Measurements from ENCODE around the gene HMGXB4.

HMGXB4 gene

DNA sequence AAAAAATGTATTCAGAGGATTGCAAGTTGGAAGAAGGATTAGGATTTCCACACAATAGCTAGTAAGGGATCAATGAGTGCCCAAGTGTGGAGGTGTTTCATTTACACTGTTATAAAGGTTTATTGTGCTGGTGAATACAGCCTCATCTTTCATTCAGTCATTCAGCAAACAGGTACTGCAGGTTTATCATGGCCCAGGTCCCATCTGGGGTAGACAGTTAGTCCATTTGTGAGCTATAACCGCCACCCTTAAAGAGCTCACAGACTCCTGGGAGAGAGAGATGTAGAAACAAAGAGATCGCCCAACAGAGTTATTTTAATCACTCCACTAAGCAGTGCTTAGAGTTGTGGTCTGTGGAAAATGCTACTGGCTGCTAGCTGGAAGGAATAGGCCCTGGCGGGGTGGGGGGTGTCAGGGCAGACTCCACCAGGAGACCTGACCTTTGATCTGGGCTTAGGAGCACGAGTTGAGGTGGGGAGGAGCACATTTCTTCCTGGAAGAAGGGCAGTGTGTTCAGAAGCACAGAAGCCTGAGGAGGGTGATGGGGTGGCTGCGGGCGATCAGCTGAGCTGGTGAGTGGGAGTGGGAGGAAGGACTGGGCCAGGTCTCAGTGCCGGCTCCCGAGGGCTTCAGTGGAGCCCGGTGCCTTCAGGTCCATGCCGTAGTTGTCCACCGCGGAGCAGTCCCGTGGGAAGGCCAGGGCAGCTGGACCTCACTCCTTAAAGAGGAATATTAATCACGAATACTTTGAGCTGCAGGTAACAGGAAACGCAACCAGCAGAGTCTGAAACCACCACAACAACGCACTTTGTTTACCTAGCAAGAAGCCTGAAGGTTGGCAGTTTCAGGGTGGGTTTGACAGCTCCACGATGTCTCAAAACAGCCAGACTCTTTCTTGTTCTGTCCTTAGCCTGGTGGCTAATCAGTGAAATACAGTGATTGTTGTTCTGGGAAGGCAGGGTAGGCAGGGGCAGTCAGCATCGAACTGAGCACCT is 53.6 kb downstream of the HMGXB4 start:
- DNase-seq (ENCODE audit: low read depth in 2 of 2) = no peak

DNA sequence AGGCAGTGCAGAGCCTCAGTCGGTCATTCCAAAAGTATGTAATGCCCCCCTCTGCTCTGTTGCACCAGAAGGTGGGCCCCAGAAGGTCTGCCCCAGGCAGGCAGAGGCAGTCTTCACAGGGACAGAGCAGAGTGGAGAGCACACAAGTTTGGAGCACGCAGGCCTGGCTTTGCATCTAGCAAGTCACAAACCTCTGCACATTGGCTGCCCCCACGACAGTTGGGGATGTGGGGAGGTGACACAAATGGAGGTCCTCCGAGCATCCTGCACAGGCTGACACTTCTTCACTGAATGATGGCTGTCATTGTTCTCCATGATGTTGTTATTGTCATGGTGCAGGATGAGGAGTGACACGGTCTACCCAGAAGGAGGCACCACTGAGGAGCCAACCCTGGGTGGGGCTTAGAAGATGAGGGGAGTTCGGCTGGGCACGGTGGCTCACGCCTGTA is 54.3 kb downstream of the HMGXB4 start:
- no peak for DNase-seq (ENCODE audit: low read depth in 2 of 2)

DNA sequence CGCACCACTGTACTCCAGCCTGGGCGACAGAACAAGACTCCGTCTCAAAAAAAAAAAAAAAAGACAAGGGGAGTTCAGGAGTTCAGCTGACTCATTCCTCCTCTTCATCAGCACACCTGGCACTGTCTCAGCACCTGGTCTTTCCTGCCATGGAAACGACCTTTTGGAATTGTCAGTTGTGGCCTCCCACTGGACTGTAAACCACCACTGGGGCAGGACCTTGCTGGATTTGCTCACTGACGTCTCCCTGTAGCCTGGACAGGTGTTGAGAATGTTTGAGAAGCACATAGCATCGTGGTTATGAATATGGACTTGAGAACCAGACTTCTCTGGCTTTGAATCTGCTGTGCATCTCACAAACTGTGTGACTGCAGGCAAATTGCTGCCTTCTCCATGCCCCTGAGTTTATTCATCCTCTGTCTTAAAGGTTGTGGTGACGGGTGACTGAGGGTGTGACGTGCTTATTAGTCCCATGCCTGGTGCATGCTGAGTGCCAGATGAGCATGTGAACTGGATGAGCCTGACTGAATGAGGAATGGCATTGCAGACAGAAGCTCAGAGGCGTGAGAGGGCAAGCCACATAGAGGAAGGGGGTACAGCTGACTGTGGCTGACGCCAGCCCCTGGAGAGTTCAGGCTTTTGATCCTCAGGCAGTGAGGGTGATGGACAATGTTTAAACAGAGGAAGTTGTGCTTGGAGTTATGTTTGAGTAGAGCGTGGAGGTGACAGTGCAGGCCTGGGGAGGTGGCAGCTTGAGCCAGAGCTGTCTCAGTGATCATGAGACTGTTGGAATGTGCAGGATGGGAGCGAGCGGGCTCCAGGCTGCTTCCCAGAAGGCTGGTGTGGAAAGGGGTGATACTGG is 55.1 kb downstream of the HMGXB4 start:
- DNase-seq (ENCODE audit: low read depth in 2 of 2) = no peak

DNA sequence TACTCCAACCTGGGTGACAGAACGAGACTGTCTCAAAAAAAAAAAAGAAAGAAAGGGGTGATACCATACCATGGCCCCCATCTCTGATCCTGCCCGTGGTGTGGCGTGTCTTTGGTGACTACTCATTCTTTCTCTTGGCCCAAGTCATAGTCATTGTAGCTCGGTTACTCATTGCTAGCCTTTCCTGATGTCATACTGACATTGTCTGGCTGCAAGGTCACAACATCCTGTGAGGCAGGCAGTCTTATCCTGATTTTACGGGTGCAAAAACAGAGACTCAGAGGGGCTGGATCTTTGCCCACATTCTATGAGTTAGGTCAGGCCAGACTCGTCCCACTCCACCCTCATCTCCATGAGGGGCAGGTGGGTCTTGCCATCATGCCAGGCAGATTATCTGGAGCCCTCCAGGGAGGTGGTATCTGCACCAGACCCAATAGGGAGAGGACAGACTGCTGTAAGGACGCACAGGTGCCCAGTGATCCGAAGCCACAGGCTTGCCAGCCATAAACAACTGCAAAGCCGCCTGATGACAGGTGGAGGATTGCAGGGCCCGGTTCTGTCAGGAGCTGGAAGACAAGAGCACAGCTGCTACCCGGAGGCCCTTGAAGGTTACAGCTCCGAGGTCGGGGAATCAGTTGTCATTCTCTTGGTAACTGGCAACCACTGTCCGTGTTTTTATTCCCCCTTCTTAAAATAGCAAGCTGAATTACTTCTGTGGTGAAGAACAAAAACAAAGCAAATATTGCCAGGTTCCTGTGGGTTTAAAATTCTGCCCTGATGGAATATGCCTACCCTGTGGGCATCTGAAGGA is 56.2 kb downstream of the HMGXB4 start:
- DNase-seq (ENCODE audit: low read depth in 2 of 2) = no peak

DNA sequence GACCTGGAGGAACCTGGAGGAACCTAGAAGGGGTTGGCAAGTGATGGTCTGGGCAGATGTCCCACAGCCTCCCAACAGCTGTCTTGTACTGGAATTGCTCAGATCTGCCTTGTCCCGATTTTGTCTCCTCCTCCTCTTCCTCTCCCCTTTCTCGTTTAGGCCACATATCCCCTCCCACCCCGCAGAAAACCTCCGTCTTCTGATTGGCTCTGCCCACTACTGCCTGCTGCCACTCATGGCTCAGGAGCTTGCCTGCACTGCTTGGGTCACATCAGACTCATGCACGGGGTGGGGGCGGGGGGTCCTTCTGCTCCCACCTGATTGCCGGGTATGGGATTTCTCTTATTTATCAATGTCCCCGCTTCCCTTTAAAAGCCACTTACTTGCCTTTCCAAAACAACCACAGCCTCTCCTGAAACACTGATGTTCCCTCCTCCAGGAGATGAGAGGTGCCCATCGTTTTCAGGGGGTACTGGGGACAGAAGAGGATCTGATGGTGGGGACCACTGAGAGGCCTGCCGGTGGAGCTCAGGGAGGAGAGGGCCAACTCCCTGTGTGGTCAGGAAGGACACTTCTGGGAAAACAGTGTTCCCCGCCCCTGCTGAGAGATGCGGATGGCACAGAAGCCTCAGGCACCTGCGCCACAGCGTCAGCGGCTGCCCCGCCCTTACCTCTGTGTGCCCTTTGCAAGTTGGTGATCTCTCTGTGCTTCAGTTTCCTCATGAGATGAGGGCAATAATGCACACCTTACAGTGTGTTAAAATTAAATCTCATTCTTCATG is 57.1 kb downstream of the HMGXB4 start:
- no peak for DNase-seq (ENCODE audit: low read depth in 2 of 2)

DNA sequence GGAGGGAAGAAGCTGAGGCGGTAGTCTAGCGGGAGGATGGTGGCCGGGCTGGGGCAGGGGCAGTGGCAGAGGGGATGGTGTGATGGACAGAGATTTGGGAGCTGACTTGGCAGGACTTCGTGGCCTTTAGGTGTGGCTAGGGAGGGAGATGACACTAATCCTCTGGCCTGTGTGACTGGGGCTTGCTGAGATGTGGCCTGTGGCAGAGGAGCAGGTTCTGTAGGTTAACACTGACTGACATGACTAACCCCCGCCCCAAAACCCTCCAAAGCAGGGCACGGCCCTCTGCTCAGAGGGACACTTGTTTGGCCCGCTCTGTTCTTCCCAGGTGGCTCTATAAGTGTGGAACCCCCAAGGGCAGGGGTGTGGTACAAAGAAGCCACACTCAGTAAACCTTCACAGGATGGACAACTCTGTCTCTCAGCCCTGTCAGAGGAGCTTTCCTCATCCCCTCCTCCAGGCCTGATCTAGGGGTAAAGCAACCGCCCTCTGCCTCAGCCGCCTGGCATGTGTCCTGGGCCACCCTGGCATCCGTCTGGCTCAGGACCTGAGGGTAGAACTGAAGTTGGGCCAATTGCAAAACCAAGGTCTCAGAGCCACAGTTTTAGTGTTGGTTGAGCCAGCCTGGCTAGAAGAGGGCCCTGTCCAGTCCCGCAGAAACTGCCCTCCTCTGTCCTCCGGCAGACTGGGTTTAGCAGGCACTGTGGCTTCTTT is 58.0 kb downstream of the HMGXB4 start:
- DNase-seq (ENCODE audit: low read depth in 2 of 2) = no peak

DNA sequence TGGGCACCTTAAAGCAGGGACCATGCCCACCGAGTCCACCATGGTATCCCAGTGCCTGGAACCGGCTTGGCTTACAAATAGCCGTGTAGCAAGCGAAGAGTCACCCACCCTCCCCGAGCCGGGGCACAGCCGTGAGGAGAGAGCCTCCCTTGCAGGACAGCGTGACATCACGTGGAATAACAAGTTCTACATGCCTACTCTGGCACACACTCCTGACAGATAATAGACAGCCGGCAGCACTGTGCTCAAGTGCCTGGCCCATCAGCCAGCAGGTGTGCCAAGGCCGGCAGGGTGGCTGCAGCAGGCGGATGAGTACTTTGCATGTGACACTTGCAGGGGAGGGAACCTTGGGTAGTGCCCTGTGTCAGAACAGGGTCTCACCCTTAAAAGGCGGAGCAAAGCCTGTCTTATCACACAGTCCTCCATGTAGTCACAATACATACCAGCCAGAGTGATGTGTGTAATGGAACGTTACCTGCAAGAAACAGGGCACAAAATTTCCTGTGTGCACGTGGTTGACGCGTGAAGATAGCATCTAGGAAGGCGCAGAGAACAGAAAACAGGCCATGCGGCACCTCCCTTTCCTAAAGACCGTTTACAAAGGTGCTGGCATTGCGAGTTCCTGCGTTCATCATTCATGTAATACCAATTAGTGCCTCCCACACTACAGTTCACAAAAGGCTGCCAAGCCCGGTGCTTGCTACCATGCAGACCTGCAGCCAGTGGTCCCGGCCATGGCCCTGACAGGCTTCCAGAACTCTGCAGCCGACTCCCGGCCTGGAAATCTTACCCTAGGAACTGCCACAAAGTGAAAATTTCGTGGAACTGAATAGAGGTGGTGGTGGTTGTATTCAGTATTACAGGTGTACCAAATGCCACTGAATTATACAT is 58.8 kb downstream of the HMGXB4 start:
- DNase-seq (ENCODE audit: low read depth in 2 of 2) = no peak

DNA sequence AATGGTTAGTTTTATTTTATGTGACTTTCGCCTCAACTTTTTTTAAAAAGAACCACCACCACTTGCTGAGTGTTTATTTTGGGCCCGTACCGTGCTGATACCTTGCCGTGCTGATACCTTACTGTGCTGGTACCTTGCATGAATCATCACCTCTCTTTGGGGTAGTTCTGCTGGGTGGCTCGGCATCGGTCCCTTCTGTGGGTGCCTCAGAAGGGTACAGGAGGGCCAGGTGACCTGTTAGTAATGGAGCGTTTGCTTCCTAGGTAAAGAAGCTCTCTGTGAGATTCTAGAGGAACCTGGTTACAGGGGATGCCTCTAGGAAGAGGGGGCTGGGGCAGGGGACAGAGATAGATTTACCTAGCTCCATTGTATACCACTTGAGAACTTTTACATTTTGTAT is 59.5 kb downstream of the HMGXB4 start:
- DNase-seq (ENCODE audit: low read depth in 2 of 2) = no peak

DNA sequence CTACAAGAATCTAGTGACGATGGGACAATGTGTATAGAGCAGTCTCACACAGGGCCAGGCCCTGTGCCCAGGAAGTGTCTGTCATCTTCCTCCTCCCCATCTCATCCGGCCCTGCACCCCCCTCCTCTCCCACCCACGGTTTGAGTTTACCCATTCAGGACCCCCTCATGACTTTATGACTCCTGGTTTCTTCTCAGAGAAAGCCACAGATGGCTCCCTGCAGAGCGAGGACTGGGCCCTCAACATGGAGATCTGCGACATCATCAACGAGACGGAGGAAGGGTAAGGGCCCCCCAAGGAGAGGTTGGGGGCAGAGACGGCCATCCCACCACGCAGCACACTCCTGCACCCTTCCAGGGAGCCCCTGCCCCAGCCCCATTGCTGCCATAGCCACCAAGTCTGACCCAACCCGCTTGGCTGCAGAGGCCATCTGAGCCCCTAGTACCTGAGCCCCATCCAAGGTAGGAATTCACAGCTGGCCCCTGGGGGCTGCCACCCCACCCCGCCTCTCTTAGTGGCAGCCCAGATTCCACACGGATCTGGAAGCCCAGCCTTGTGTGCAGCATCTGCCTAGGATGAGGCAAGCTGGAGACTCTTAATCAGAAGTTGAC is 60.5 kb downstream of the HMGXB4 start:
- DNase-seq (ENCODE audit: low read depth in 2 of 2) = no peak

DNA sequence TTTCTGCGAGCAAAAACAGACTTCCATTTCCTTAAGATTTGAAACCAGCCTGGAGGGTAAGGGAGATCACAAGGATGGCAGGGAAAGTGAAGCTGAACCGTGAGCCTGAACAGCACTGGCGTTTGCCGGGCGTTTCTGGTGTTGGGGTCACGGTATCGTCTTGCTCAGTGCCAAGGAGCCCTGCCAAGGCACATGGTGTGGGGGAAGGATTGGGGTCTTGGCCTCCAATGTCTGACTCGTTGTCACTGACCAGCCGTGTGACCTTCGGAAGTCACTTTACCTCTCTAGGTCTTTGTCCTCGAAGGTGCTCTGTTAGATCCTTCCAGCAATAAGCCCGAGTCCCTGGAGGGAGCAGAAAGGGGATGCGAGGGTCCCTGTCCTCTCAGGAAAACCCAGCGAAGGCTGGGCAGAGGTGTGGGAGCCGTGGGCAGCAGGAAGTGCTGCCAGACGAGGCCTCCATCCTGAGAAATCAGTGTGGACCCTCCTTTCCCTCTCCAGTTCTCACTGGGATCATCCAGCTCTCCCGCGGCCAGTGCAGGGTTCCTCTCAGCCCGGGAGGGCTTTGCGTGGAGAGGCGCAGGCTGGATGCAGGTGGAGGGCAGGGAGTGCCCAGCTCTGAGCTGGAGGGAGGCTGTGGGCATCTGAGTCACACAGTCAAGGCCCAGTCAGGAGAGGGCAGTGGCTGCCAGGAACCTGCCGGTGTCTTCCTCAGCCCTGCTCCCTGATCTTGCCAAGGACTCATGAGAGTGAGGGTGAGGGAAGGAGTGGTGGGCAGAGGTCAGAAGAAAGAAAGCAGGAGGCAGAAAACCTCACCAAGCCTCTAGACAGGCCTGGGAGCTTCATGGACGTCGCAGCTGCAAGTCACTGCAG is 61.3 kb downstream of the HMGXB4 start:
- DNase-seq (ENCODE audit: low read depth in 2 of 2) = no peak

DNA sequence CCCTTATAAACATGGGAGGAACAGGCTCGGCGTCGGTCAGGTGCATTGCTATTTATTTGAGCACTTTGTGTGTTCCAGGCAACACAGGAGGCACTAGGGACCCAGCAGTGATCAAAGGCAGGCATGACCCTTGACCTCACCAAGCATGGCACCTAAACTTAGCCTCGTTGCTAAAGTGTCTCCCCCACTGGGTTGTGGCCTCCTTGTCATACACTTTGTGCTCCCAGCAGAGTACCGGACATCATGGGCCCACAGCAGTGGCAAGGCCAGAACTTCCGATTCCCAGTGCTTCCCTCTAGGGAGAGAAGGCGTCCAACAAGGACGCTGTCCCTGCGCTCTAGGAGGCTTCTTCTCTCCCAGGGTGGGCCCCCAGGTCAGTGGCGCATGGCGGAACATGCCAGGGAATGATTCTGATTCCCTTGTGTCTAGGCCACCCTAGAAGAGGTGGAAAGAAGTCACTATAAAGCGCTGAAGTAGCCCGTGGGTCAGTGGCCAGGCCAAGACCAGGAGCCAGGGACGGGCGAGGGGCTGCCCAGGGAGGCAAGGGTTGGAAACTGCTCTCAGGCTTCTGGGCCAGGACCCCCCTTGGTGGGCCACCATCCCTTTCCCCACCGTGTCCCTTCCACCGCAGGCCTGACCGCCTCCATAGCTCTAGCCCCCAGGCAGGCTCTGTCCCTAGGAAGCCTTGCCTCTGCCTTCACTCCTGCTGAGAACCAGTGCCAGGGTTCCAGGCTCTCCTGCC is 62.1 kb downstream of the HMGXB4 start:
- no peak for DNase-seq (ENCODE audit: low read depth in 2 of 2)

DNA sequence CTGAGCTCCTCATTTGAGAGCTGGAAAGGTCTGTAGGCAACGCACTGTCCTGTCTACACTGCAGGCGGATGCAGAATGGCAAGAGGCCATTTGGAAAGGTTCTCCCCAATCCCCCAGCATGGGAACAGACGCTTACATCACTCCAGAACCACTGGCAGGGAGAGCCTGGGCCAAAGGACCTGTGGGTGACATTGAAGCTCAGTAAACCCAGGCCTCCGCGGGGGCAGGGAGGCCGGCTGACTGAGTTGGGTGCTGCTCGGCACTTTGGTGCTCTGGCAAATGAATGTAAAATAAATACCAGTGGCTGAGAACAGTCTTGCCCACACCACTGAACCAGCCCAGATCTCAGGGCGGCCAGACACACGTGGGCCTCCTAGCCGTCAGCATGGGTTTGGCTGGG is 64.8 kb downstream of the HMGXB4 start:
- no peak for DNase-seq (ENCODE audit: low read depth in 2 of 2)

DNA sequence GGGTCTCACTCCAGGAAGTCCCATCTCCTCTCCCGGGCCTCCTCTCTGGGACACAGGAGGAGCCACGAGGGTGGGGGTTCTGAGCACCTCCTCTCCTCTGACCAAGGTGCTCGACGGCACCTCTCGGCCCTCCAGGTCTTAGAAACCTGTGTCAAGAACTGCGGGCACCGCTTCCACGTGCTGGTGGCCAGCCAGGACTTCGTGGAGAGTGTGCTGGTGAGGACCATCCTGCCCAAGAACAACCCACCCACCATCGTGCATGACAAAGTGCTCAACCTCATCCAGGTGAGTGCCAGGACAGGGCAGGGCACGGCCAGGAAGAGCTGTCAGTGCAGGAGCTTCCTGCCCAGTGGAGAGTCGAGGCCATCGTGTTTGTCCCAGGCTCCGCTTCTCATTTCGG is 65.6 kb downstream of the HMGXB4 start:
- no peak for DNase-seq (ENCODE audit: low read depth in 2 of 2)

DNA sequence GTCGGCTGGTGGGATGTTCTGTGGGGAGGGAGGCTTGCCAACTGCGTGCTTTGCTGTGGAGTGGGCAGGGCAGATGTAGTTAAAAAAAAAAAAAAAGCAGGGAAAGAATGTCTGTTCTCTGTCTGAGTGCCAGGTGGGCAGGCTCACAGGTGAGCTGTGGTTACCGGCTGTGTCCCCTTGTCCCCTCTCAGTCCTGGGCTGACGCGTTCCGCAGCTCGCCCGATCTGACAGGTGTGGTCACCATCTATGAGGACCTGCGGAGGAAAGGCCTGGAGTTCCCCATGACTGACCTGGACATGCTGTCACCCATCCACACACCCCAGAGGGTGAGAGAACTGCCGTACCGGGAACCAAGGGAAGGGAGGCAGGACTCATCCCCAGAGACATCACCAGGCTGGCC is 66.0 kb downstream of the HMGXB4 start:
- DNase-seq (ENCODE audit: low read depth in 2 of 2) = no peak

DNA sequence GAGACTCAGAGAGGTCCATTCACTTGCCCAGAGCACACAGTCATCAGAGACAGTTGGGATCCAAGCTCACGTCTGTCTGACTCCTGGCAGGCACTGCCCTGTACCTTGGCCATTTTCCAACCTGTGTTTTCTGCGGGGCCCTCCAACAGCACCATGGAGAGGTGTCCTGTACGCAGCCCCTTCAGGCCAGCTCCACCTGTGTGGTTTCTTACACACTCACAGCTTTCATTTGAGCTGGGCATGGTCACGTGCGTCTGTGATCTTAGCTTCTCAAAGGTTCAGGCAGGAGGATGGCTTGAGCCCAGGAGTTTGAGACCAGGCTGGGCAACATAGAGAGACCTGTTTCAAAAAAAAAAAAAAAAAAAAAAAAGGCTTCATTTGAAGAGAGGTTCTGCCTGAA is 66.8 kb downstream of the HMGXB4 start:
- no peak for DNase-seq (ENCODE audit: low read depth in 2 of 2)

DNA sequence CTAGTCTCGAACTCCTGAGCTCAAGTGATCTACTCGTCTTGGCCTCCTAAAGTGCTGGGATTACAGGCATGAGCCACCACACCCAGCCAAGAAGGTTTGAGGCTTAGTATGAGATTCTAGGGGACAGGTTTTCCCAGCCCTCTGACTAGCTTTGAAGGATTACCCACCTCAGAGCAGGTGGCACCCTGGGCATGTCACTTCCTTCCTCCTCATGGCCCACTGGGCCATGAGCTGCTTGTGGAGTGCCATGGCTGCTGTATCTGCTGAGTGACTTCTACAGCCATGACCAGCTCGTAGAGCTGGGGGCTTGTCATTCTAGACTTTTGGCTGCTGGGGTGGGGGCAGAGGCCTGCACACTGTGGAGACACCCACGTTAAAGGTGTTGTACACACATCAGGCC is 67.5 kb downstream of the HMGXB4 start:
- DNase-seq (ENCODE audit: low read depth in 2 of 2) = no peak

DNA sequence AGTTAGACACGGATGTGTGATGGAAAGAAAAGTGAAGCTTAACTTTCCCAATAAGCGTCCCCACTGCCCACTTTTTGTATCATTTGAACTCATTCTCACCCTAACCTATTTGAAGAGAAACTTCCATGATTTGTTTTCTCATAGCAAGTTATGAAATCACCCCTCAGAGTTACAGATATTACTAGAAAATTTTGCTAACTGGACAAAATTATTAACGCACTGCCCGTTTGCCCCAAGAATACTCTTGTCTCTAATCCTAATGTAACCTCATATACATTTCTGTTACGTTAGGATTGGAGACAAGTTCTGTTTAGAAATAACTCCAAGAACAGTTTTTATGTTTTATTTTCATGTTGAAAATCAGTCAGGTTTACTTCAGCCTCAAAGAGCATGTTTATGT is 67.9 kb downstream of the HMGXB4 start:
- DNase-seq (ENCODE audit: low read depth in 2 of 2) = no peak
